Body of pancreas (tissue), 4 donors: ENCODE results near the gene CAMTA1.

Experiments used
- CTCF ChIP-seq, 7 experiments: fragments of 450-650 bp in 4 of 7; fragments of 200-600 bp in 3 of 7; sonication (generic) in 3 of 7; IDR thresholded peaks; one replicate each; pipeline ENCODE4 v1.5.1; 2016 to 2019; ENCODE audit warnings: antibody characterized with exemption in 7 of 7
- POLR2A ChIP-seq, 3 donors: fragments of 450-650 bp; IDR thresholded peaks; one replicate each; pipeline ENCODE4 v1.6.1; 2016; ENCODE audit warnings: antibody characterized with exemption in 3 of 3, mild to moderate bottlenecking in 2 of 3

- TF ChIP-seq CTCF (IDR thresholded peaks at IDR 0.05) (no peak), POLR2A (IDR thresholded peaks at IDR 0.05) (no peak)
Observed at GRCh38 chr1:6958407-6959030, 173.3 kb downstream of the CAMTA1 start.
